Measurements from ENCODE around the gene CPSF7.

CPSF7 gene

DNA sequence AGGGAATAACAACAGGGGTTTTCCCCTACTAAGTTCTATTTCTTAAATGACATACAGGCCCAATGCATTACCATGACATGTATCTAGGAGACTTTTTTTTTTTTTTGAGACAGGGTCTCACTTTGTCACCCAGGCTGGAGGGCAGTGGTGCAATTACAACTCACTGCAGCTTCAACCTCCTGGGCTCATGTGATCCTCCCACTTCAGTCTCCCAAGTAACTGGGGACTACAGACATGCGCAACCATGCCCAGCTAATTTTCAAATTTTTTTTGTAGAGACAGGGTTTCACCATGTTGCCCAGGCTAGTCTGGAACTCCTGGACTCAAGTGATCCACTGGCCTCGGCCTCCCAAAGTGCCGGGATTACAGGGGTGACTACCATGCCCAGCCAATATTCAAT is 7.5 kb downstream of the CPSF7 start:
- Histone ChIP-seq H3K27me3 (ENCODE audit: insufficient read depth, poor library complexity, severe bottlenecking) (no peaks in the 10 kb centered on the region), H3K4me3 (replicated peaks; ENCODE audit: insufficient read depth, low read length) (no peak overlapping the region), H3K27ac (replicated peaks) (no peak overlapping the region)
- TF ChIP-seq SPI1 (IDR thresholded peaks at IDR 0.05; ENCODE audit: borderline replicate concordance, low read depth) (no peak), POLR2AphosphoS5 (IDR thresholded peaks at IDR 0.05; ENCODE audit: low read depth) (no peak), GABPA (IDR thresholded peaks at IDR 0.05; ENCODE audit: low read depth) (no peak)
- TF ChIP-seq, protein P1, sequence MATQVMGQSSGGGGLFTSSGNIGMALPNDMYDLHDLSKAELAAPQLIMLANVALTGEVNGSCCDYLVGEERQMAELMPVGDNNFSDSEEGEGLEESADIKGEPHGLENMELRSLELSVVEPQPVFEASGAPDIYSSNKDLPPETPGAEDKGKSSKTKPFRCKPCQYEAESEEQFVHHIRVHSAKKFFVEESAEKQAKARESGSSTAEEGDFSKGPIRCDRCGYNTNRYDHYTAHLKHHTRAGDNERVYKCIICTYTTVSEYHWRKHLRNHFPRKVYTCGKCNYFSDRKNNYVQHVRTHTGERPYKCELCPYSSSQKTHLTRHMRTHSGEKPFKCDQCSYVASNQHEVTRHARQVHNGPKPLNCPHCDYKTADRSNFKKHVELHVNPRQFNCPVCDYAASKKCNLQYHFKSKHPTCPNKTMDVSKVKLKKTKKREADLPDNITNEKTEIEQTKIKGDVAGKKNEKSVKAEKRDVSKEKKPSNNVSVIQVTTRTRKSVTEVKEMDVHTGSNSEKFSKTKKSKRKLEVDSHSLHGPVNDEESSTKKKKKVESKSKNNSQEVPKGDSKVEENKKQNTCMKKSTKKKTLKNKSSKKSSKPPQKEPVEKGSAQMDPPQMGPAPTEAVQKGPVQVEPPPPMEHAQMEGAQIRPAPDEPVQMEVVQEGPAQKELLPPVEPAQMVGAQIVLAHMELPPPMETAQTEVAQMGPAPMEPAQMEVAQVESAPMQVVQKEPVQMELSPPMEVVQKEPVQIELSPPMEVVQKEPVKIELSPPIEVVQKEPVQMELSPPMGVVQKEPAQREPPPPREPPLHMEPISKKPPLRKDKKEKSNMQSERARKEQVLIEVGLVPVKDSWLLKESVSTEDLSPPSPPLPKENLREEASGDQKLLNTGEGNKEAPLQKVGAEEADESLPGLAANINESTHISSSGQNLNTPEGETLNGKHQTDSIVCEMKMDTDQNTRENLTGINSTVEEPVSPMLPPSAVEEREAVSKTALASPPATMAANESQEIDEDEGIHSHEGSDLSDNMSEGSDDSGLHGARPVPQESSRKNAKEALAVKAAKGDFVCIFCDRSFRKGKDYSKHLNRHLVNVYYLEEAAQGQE (IDR thresholded peaks at IDR 0.05; ENCODE audit: insufficient replicate concordance, low read depth), result no peak
- TF ChIP-seq, protein P2, sequence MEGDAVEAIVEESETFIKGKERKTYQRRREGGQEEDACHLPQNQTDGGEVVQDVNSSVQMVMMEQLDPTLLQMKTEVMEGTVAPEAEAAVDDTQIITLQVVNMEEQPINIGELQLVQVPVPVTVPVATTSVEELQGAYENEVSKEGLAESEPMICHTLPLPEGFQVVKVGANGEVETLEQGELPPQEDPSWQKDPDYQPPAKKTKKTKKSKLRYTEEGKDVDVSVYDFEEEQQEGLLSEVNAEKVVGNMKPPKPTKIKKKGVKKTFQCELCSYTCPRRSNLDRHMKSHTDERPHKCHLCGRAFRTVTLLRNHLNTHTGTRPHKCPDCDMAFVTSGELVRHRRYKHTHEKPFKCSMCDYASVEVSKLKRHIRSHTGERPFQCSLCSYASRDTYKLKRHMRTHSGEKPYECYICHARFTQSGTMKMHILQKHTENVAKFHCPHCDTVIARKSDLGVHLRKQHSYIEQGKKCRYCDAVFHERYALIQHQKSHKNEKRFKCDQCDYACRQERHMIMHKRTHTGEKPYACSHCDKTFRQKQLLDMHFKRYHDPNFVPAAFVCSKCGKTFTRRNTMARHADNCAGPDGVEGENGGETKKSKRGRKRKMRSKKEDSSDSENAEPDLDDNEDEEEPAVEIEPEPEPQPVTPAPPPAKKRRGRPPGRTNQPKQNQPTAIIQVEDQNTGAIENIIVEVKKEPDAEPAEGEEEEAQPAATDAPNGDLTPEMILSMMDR (IDR thresholded peaks at IDR 0.05; ENCODE audit: insufficient read depth, low read length), result no peak
- no peak for DNase-seq (ENCODE audit: low read depth in 1 of 2, low spot score in 1 of 2)

DNA sequence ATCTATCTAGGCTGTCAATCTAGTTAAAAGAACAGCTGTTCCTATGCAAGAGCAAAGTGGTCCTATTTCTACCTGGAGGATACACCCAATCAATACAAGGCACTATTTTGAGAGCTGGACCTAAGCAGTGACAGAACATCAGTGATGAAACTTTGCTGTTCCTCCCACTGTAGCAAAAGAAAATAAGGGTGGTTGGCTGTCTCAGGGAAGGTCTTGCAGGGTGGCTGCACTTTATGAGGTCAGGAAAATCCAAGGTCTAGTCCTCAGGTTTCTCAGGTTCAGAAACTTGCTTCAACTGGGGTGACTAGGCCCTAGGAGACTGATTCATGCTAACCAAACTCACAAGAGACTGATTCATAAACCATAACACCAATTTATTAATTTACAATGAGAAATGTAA is 11.6 kb downstream of the CPSF7 start:
- Histone ChIP-seq H3K27ac (replicated peaks) (peak overlapping the region; percentile 81), H3K4me3 (replicated peaks; ENCODE audit: insufficient read depth, low read length) (no peak overlapping the region), H3K27me3 (ENCODE audit: insufficient read depth, poor library complexity, severe bottlenecking) (no peaks in the 10 kb centered on the region)
- no peak for DNase-seq (ENCODE audit: low read depth in 1 of 2, low spot score in 1 of 2)
- TF ChIP-seq SPI1 (IDR thresholded peaks at IDR 0.05; ENCODE audit: borderline replicate concordance, low read depth), result no peak
- TF ChIP-seq GABPA (IDR thresholded peaks at IDR 0.05; ENCODE audit: low read depth), result no peak
- TF ChIP-seq POLR2AphosphoS5 (IDR thresholded peaks at IDR 0.05; ENCODE audit: low read depth), result no peak

DNA sequence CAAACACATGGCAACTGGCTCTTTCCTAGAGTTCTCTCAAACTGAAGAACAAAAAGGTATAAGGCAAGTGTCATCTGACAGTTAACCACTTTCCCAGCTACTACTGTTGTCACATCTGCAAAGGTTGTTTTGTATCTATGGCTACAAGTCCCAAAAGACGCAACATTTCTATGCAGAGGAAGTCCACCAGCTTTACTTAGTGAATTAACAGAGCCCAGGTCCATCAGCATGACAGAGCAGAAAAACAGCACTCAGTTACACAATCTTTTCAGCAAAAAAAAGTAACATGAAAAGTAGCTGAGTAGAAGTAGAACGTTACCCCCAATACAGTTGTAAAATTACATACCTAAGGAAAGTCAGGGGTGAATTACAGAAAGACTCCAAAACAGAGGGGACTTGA is 12.1 kb downstream of the CPSF7 start:
- peak; percentile 78 for TF ChIP-seq SPI1 (IDR thresholded peaks at IDR 0.05; ENCODE audit: borderline replicate concordance, low read depth)
- TF ChIP-seq, protein P2 (IDR thresholded peaks at IDR 0.05; ENCODE audit: insufficient read depth, low read length), result no peak
- Histone ChIP-seq H3K27ac (replicated peaks) (peak overlapping the region; percentile 81), H3K27me3 (ENCODE audit: insufficient read depth, poor library complexity, severe bottlenecking) (no peaks in the 10 kb centered on the region), H3K4me3 (replicated peaks; ENCODE audit: insufficient read depth, low read length) (no peak overlapping the region)
- peak in 1 of 2 experiments; percentile 77 for DNase-seq (ENCODE audit: low read depth in 1 of 2, low spot score in 1 of 2)

DNA sequence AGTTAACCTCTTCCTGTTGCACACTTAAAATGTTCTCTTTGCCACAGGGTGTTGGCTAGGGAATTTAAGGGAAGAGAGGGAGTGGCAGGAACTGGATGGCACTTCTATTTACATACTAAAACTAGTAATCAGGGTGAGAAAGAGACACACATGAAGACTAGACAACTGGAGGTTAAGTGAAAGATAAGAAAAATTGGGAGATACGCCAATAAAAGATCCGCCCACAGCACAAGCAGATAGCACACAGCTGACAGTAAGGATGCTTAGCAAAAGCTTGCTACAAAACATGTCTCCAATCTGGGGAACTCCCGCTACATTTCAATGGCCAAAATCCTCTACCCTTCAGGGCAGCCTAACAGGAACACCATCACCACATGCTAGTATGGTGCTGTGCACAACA is 12.8 kb downstream of the CPSF7 start:
- DNase-seq (ENCODE audit: low read depth in 1 of 2, low spot score in 1 of 2), result no peak
- Histone ChIP-seq H3K4me3 (replicated peaks; ENCODE audit: insufficient read depth, low read length) (no peak overlapping the region), H3K27ac (replicated peaks) (peak overlapping the region; percentile 81), H3K27me3 (ENCODE audit: insufficient read depth, poor library complexity, severe bottlenecking) (no peaks in the 10 kb centered on the region)
- TF ChIP-seq GABPA (IDR thresholded peaks at IDR 0.05; ENCODE audit: low read depth) (no peak), POLR2AphosphoS5 (IDR thresholded peaks at IDR 0.05; ENCODE audit: low read depth) (no peak), SPI1 (IDR thresholded peaks at IDR 0.05; ENCODE audit: borderline replicate concordance, low read depth) (no peak)
- TF ChIP-seq, protein P2 (IDR thresholded peaks at IDR 0.05; ENCODE audit: insufficient read depth, low read length), result no peak
- TF ChIP-seq, protein P1 (IDR thresholded peaks at IDR 0.05; ENCODE audit: insufficient replicate concordance, low read depth), result no peak

Data from HL-60 (cell line).